Right lobe of liver (tissue), 6 donors: ENCODE data around the gene MARF1. TPM values are rescaled to one million over a fixed set of nuclear protein-coding genes. Genes with fewer than 3 reads are reported as not detected.
"Not testable (repeated sequence)": the region's sequence is repeated elsewhere in the genome, so short reads cannot be mapped to it uniquely, and the experiment has no call there.

Experiments
- ATAC-seq, 4 donors: fragments of 200-7000 bp; cut with Tn5 transposase; one replicate each; pipeline ENCODE4 v1.9.1; 2020; ENCODE audit warnings: mild to moderate bottlenecking in 4 of 4, moderate library complexity in 4 of 4
- DNase-seq, 3 donors: peaks; one replicate each; pipeline ENCODE4 v3.0.0-alpha.2; 2020
- H3K27ac ChIP-seq, 3 donors: fragments of 200-600 bp; one replicate each; pipeline ENCODE4 v1.8.0; 2022
- H3K27me3 ChIP-seq, 2 donors: fragments of 200-600 bp; one replicate each; pipeline ENCODE4 v1.8.0; 2022
- H3K36me3 ChIP-seq, 4 donors: fragments of 200-600 bp; sonication (generic) in 1 of 4; one replicate each; pipeline versions ENCODE4 v1.5.1 to v1.8.0; 2017 to 2022; ENCODE audit warnings: control low read depth in 1 of 4
- H3K4me1 ChIP-seq, 4 donors: fragments of 200-600 bp; sonication (generic) in 1 of 4; one replicate each; pipeline versions ENCODE4 v1.5.1 to v1.8.0; 2017 to 2022; ENCODE audit warnings: control low read depth in 1 of 4
- H3K4me3 ChIP-seq, 3 donors: fragments of 200-600 bp; one replicate each; pipeline ENCODE4 v1.8.0; 2022
- H3K9me3 ChIP-seq, 4 donors: fragments of 200-600 bp; sonication (generic) in 1 of 4; one replicate each; pipeline versions ENCODE4 v1.5.1 to v1.8.0; 2017 to 2022; ENCODE audit warnings: control low read depth in 1 of 4
- POLR2A ChIP-seq: fragments of 450-650 bp; IDR thresholded peaks from one replicate; pipeline ENCODE4 v1.6.1; 2017; ENCODE audit warnings: antibody characterized with exemption, mild to moderate bottlenecking
- WGBS: methylation state at CpG from one replicate; pipeline ENCODE4 v1.1.6; 2018; ENCODE audit warnings: low coverage, low lambda C conversion rate; ENCODE audit not compliant: insufficient coverage; ENCODE audit errors: missing lambda C conversion rate; 5-methylcytosine and 5-hydroxymethylcytosine counted together
- intact Hi-C, 2 donors: fragments of 100-400 bp; cut with DNase I; formaldehyde crosslinking; loops; one replicate each; pipeline versions ENCODE4 v1.11.2 to v1.14.1; 2022
- long read RNA-seq: library from polyadenylated mRNA; unstranded; transcript quantifications from one replicate; pipeline ENCODE4 v2.0.0, GENCODE V29; 2019
- total RNA-seq, 6 experiments: library from RNA; depleted of rRNA in 2 of 6; stranded (reverse); fragments of >200 nt in 2 of 6; fragmentation: NEBNext Ultra II Directional in 3 of 6; extraction: Animal tissue kit (Norgen Biotek cat#: 25700) in 3 of 6; gene quantifications; one replicate each; pipeline versions ENCODE4 v1.1.0 to v1.2.4, GENCODE V29; 2016 to 2023
- TF ChIP-seq, protein P1 (sequence below), 4 donors: fragments of 200-600 bp in 3 of 4; fragments of 450-650 bp in 1 of 4; IDR thresholded peaks; one replicate each; pipeline versions ENCODE4 v1.5.1 to v1.8.0; 2016 to 2022; ENCODE audit warnings: antibody characterized with exemption in 4 of 4, mild to moderate bottlenecking in 2 of 4
- donor health status: DM: no; HTN: yes; CAD: no.
- donor health status: DM: no; HTN: no; CAD: no.
- donor health status: DM: no; HTN: no; CAD: no.
- donor health status: DM: no; HTN: yes; CAD: no.
- donor health status: DM: no; HTN: yes; CAD: no.

The MARF1 gene, protein sequence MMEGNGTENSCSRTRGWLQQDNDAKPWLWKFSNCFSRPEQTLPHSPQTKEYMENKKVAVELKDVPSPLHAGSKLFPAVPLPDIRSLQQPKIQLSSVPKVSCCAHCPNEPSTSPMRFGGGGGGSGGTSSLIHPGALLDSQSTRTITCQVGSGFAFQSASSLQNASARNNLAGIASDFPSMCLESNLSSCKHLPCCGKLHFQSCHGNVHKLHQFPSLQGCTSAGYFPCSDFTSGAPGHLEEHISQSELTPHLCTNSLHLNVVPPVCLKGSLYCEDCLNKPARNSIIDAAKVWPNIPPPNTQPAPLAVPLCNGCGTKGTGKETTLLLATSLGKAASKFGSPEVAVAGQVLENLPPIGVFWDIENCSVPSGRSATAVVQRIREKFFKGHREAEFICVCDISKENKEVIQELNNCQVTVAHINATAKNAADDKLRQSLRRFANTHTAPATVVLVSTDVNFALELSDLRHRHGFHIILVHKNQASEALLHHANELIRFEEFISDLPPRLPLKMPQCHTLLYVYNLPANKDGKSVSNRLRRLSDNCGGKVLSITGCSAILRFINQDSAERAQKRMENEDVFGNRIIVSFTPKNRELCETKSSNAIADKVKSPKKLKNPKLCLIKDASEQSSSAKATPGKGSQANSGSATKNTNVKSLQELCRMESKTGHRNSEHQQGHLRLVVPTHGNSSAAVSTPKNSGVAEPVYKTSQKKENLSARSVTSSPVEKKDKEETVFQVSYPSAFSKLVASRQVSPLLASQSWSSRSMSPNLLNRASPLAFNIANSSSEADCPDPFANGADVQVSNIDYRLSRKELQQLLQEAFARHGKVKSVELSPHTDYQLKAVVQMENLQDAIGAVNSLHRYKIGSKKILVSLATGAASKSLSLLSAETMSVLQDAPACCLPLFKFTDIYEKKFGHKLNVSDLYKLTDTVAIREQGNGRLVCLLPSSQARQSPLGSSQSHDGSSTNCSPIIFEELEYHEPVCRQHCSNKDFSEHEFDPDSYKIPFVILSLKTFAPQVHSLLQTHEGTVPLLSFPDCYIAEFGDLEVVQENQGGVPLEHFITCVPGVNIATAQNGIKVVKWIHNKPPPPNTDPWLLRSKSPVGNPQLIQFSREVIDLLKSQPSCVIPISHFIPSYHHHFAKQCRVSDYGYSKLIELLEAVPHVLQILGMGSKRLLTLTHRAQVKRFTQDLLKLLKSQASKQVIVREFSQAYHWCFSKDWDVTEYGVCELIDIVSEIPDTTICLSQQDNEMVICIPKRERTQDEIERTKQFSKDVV (N-terminal part only)
- total RNA-seq = 10 to 100 TPM; 17.2 to 44.2 (median 31.2) TPM
- long read RNA-seq, partial matches to known transcripts = 0 of 1 reads
- long read RNA-seq, other reads (novel, unspliced or antisense) = 1 of 1 reads

DNA sequence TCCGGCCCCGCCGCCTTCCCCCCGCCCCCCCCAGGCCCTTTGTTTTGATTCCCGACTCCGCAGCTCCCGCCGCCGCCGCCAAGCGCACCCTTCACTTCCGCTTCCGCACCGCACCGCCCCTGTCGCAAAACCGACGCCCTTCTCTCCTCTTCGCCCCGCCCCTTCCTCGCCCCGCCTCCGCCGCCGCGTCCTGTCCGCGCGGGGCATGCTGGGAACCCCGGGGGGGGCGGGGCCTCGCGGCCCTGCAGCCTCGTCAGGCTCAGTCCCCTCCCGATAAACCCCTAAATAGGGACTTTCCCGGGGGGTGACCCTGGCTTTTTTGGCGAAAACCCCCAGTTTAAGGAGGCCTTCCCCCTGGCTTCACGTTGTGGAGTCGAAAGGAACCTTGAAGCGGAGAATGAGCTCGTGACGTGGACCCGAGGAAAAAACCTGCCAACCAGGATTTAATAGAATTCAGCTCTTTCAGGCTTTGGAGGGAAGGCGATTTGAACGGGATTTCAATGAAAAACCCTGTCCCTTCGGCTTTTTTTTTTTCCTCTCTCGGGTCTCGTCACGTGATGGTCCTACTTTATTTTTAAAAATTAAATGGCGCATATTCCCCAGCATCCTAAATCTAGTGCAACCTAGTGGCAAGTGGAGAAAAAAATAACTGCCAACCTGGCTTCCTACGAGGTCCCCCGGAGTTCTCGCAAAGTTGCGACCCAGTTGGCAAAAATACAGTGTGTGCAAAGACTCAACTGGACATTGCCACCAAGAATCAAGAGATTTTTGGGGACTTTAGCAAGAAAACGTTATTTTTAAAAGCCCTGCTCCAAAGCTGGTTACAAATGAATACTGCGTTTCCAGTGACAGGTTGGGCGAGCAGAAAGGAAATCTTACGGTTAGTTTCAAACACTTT, at the start of gene MARF1:
TSS of gene MARF1 (minus strand) at position 107 of the 898 bp plus-strand sequence. CDS start 3,921 bp downstream, outside the sequence.
- ATAC-seq (peak; percentile 95 to 97 (median 96)), DNase-seq (peak; percentile 99)
- Histone ChIP-seq H3K27me3 (no peaks in the 10 kb centered on the region), H3K4me1 (peaks cover 0 to 34% (median 5%) of the 10 kb centered on the region in 4 donors), H3K4me3 (peak within 1 kb of the TSS; percentile 74 to 87 (median 77)), H3K27ac (peak within 1 kb of the TSS; percentile 98 to 99 (median 99)), H3K36me3 (peaks cover 0 to 16% (median 5%) of the 10 kb centered on the region in 4 donors), H3K9me3 (no peaks in the 10 kb centered on the region)
- TF ChIP-seq, protein P1, sequence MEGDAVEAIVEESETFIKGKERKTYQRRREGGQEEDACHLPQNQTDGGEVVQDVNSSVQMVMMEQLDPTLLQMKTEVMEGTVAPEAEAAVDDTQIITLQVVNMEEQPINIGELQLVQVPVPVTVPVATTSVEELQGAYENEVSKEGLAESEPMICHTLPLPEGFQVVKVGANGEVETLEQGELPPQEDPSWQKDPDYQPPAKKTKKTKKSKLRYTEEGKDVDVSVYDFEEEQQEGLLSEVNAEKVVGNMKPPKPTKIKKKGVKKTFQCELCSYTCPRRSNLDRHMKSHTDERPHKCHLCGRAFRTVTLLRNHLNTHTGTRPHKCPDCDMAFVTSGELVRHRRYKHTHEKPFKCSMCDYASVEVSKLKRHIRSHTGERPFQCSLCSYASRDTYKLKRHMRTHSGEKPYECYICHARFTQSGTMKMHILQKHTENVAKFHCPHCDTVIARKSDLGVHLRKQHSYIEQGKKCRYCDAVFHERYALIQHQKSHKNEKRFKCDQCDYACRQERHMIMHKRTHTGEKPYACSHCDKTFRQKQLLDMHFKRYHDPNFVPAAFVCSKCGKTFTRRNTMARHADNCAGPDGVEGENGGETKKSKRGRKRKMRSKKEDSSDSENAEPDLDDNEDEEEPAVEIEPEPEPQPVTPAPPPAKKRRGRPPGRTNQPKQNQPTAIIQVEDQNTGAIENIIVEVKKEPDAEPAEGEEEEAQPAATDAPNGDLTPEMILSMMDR (IDR thresholded peaks at IDR 0.05) = peak; percentile 32 to 54 (median 46)
- peak; percentile 99 for TF ChIP-seq POLR2A
- WGBS = 0% methylated on average over 53 of the region's 58 CpGs
- intact Hi-C loops = no loop called here

GRCh38 chr16:15692508-15692907, 49.6 kb upstream of the MARF1 start:
- ATAC-seq, intact Hi-C loops: not testable (repeated sequence)
- no CpG with 5 or more reads among the region's 1 CpG for WGBS

GRCh38 chr16:15691046-15691445, 48.1 kb upstream of the MARF1 start:
- 100% methylated on average over 6 of the region's 10 CpGs for WGBS
- H3K27me3 ChIP-seq = no peaks in the 10 kb centered on the region
- no peak overlapping the region for H3K4me3 ChIP-seq
- no peak overlapping the region for H3K27ac ChIP-seq
- TF ChIP-seq POLR2A = no peak
- TF ChIP-seq, protein P1 (IDR thresholded peaks at IDR 0.05) = no peak
- H3K9me3 ChIP-seq = no peaks in the 10 kb centered on the region
- ATAC-seq (peak in 1 of 4 donors; percentile 20), DNase-seq (no peak)
- H3K4me1 ChIP-seq = no peaks in the 10 kb centered on the region
- intact Hi-C loops = no loop called here
- peaks cover 0 to 33% (median 6%) of the 10 kb centered on the region in 4 donors for H3K36me3 ChIP-seq

More at GRCh38 chr16:15692508-15692907, 49.6 kb upstream of the MARF1 start:
- H3K4me3 ChIP-seq, H3K9me3 ChIP-seq, H3K27me3 ChIP-seq, DNase-seq, H3K4me1 ChIP-seq, H3K27ac ChIP-seq: not testable (repeated sequence)
- H3K36me3 ChIP-seq = peaks cover 0 to 42% (median 3%) of the 10 kb centered on the region in 4 donors

GRCh38 chr16:15690296-15690695, 47.3 kb upstream of the MARF1 start:
- TF ChIP-seq, protein P1 (IDR thresholded peaks at IDR 0.05) = no peak
- TF ChIP-seq POLR2A = no peak
- Histone ChIP-seq H3K4me3 (no peak overlapping the region), H3K27ac (no peak overlapping the region), H3K4me1 (no peaks in the 10 kb centered on the region), H3K36me3 (peaks cover 0 to 33% (median 6%) of the 10 kb centered on the region in 4 donors), H3K9me3 (no peaks in the 10 kb centered on the region), H3K27me3 (no peaks in the 10 kb centered on the region)
- intact Hi-C loops = no loop called here
- DNase-seq (no peak), ATAC-seq (no peak)
- WGBS = 83% methylated on average over 2 of the region's 3 CpGs
